Left ventricle myocardium inferior (tissue), 1 donor: ENCODE data around the gene LAMB4. TPM values are rescaled to one million over a fixed set of nuclear protein-coding genes. Genes with fewer than 3 reads are reported as not detected.

ENCODE experiments used
- DNase-seq: peaks from one replicate; pipeline ENCODE4 v3.0.0-alpha.2; 2020
- H3K27ac ChIP-seq: fragments of 200-600 bp; replicated peaks from 2 replicates; pipeline ENCODE4 v1.8.0; 2021
- H3K27me3 ChIP-seq: fragments of 200-600 bp; 2 replicates; pipeline ENCODE4 v1.8.0; 2021; ENCODE audit warnings: low read depth
- H3K36me3 ChIP-seq: fragments of 200-600 bp; 2 replicates; pipeline ENCODE4 v1.8.0; 2021
- H3K4me1 ChIP-seq: fragments of 200-600 bp; 2 replicates; pipeline ENCODE4 v1.8.0; 2021
- H3K4me3 ChIP-seq: fragments of 200-600 bp; 2 replicates; pipeline ENCODE4 v1.8.0; 2021; ENCODE audit warnings: mild to moderate bottlenecking, moderate library complexity
- H3K9me3 ChIP-seq: fragments of 200-600 bp; replicated peaks from 2 replicates; pipeline ENCODE4 v1.8.0; 2021
- CTCF ChIP-seq: fragments of 200-600 bp; IDR thresholded peaks from 2 replicates; pipeline ENCODE4 v1.8.0; 2021; ENCODE audit warnings: antibody characterized with exemption, mild to moderate bottlenecking, borderline replicate concordance
- intact Hi-C: fragments of 100-400 bp; cut with micrococcal nuclease; formaldehyde crosslinking; loops from one replicate; pipeline ENCODE4 v1.11.0; 2022
- total RNA-seq: library from RNA; stranded (reverse); fragmentation: NEBNext Ultra II Directional; extraction: Animal tissue kit (Norgen Biotek cat#: 25700); gene quantifications from one replicate; pipeline ENCODE4 v1.2.1, GENCODE V29; 2021
- donor health status: DM: no; HTN: yes; CAD: no; lungs with severe emphysema.

Gene LAMB4
- total RNA-seq, 1 donor from 2014 or later = 0.33 TPM

GRCh38 chr7:107980171-107980570 lies 150.0 kb downstream of the LAMB4 start:
- no peak for TF ChIP-seq CTCF
- Histone ChIP-seq H3K4me3 (no peak overlapping the region), H3K36me3 (peaks cover 48% of the 10 kb centered on the region), H3K9me3 (no peaks in the 10 kb centered on the region), H3K4me1 (peaks cover 41% of the 10 kb centered on the region), H3K27ac (no peak overlapping the region), H3K27me3 (no peaks in the 10 kb centered on the region)
- intact Hi-C loops = no loop called here
- DNase-seq = no peak

- intact Hi-C loops = no loop called here
- Histone ChIP-seq H3K9me3 (no peaks in the 10 kb centered on the region), H3K4me1 (peaks cover 51% of the 10 kb centered on the region), H3K36me3 (peaks cover 55% of the 10 kb centered on the region), H3K27ac (peak overlapping the region; percentile 24), H3K27me3 (no peaks in the 10 kb centered on the region), H3K4me3 (no peak overlapping the region)
- TF ChIP-seq CTCF = no peak
- DNase-seq = no peak
These were observed 151.2 kb downstream of the LAMB4 start for GRCh38 chr7:107978815-107979408.

GRCh38 chr7:107977048-107977447 lies 153.1 kb downstream of the LAMB4 start:
- no peak overlapping the region for H3K4me3 ChIP-seq
- peaks cover 54% of the 10 kb centered on the region for H3K36me3 ChIP-seq
- DNase-seq = no peak
- H3K9me3 ChIP-seq = no peaks in the 10 kb centered on the region
- no peak for TF ChIP-seq CTCF
- intact Hi-C loops = no loop called here
- no peaks in the 10 kb centered on the region for H3K27me3 ChIP-seq
- peaks cover 51% of the 10 kb centered on the region for H3K4me1 ChIP-seq
- peak overlapping the region; percentile 91 for H3K27ac ChIP-seq

- peaks cover 54% of the 10 kb centered on the region for H3K36me3 ChIP-seq
- peaks cover 51% of the 10 kb centered on the region for H3K4me1 ChIP-seq
- no peak for TF ChIP-seq CTCF
- intact Hi-C loops = no loop called here
- no peaks in the 10 kb centered on the region for H3K9me3 ChIP-seq
- no peaks in the 10 kb centered on the region for H3K27me3 ChIP-seq
- peak overlapping the region; percentile 91 for H3K27ac ChIP-seq
- no peak for DNase-seq
- H3K4me3 ChIP-seq = no peak overlapping the region
These were observed 153.5 kb downstream of the LAMB4 start for GRCh38 chr7:107976620-107977019.

GRCh38 chr7:107975394-107976013 lies 154.7 kb downstream of the LAMB4 start:
- Histone ChIP-seq H3K4me1 (peaks cover 62% of the 10 kb centered on the region), H3K27ac (peak overlapping the region; percentile 91), H3K9me3 (no peaks in the 10 kb centered on the region), H3K4me3 (no peak overlapping the region), H3K36me3 (peaks cover 54% of the 10 kb centered on the region), H3K27me3 (no peaks in the 10 kb centered on the region)
- intact Hi-C loops = no loop called here
- no peak for TF ChIP-seq CTCF
- DNase-seq = no peak
